ENCODE measurements around the gene GFPT1. TPM values are rescaled to one million over a fixed set of nuclear protein-coding genes. Genes with fewer than 3 reads are reported as not detected.

Gene GFPT1
- total RNA-seq, 8 experiments from 2014 or later: 13.5 to 61.0 (median 39.6) TPM

GRCh38 chr2:69307579-69308064 lies 79.4 kb downstream of the GFPT1 start:
- peak in 3 of 8 experiments; percentile 9 to 16 (median 11) for ATAC-seq (replicated peaks in 6 of 8)
- Histone ChIP-seq H3K4me1 (replicated peaks in 1 of 2) (peaks cover 0 to 7% of the 10 kb centered on the region in 2 donors), H3K4me3 (peak overlapping the region in 3 of 5 donors; percentile 27 to 39 (median 30)), H3K27ac (no peak overlapping the region)
- in situ Hi-C loops (cut with MboI; ENCODE audit: low pct_unique_long_range_greater_than_20kb in 2 of 9, low sequenced_read_pairs in 9 of 9, unreplicated experiment in 9 of 9): loop anchor here in 8 of 9 experiments (10.0 to 25.0 kb wide), 4 partner anchors 270 to 370 kb away; partner anchors contain the start of gene ANTXR1 (in 6 of the 8)
- WGBS, 10 experiments: 31 to 63% (median 47%) methylated on average over 3 to 8 of the region's 17 CpGs; no CpG with 5 or more reads in 6 of the 10 experiments

GRCh38 chr2:69306822-69307578 lies 80.0 kb downstream of the GFPT1 start:
- ATAC-seq (replicated peaks in 6 of 8): peak; percentile 74 to 93 (median 85)
- in situ Hi-C loops (cut with MboI; ENCODE audit: low pct_unique_long_range_greater_than_20kb in 2 of 9, low sequenced_read_pairs in 9 of 9, unreplicated experiment in 9 of 9): loop anchor here in 8 of 9 experiments (10.0 to 25.0 kb wide), 4 partner anchors 270 to 370 kb away; partner anchors contain the start of gene ANTXR1 (in 6 of the 8)
- 0% methylated on average over 1 to 5 of the region's 61 CpGs; no CpG with 5 or more reads in 8 of the 10 experiments for WGBS, 10 experiments
- H3K27ac ChIP-seq: no peak overlapping the region
- H3K4me3 ChIP-seq: peak overlapping the region; percentile 25 to 39 (median 27)
- H3K4me1 ChIP-seq (replicated peaks in 1 of 2): peaks cover 0 to 7% of the 10 kb centered on the region in 2 donors

GRCh38 chr2:69306393-69306821 lies 80.6 kb downstream of the GFPT1 start:
- Histone ChIP-seq H3K27ac (no peak overlapping the region), H3K4me3 (peak overlapping the region; percentile 25 to 39 (median 27)), H3K4me1 (replicated peaks in 1 of 2) (peaks cover 0 to 7% of the 10 kb centered on the region in 2 donors)
- 0 to 24% (median 8%) methylated on average over 2 to 12 of the region's 31 CpGs; no CpG with 5 or more reads in 4 of the 10 experiments for WGBS, 10 experiments
- peak in 6 of 8 experiments; percentile 1 to 14 (median 10) for ATAC-seq (replicated peaks in 6 of 8)
- in situ Hi-C loops (cut with MboI; ENCODE audit: low pct_unique_long_range_greater_than_20kb in 2 of 9, low sequenced_read_pairs in 9 of 9, unreplicated experiment in 9 of 9): loop anchor here in 8 of 9 experiments (10.0 to 25.0 kb wide), 4 partner anchors 269 to 369 kb away; partner anchors contain the start of gene ANTXR1 (in 6 of the 8)

GRCh38 chr2:69305712-69306392 lies 81.2 kb downstream of the GFPT1 start:
- ATAC-seq (replicated peaks in 6 of 8): no peak
- peaks cover 0 to 7% of the 10 kb centered on the region in 2 donors for H3K4me1 ChIP-seq (replicated peaks in 1 of 2)
- 0 to 88% (median 62%) methylated on average over 1 to 11 of the region's 17 CpGs; no CpG with 5 or more reads in 3 of the 10 experiments for WGBS, 10 experiments
- H3K4me3 ChIP-seq: peak overlapping the region in 3 of 5 donors; percentile 25 to 39 (median 27)
- H3K27ac ChIP-seq: no peak overlapping the region
- in situ Hi-C loops (cut with MboI; ENCODE audit: low pct_unique_long_range_greater_than_20kb in 2 of 9, low sequenced_read_pairs in 9 of 9, unreplicated experiment in 9 of 9): loop anchor here in 8 of 9 experiments (10.0 to 25.0 kb wide), 4 partner anchors 269 to 369 kb away; partner anchors contain the start of gene ANTXR1 (in 6 of the 8)

GRCh38 chr2:69305166-69305565 lies 81.9 kb downstream of the GFPT1 start:
- Histone ChIP-seq H3K27ac (no peak overlapping the region), H3K4me3 (no peak overlapping the region), H3K4me1 (replicated peaks in 1 of 2) (peaks cover 0 to 6% of the 10 kb centered on the region in 2 donors)
- in situ Hi-C loops (cut with MboI; ENCODE audit: low pct_unique_long_range_greater_than_20kb in 2 of 9, low sequenced_read_pairs in 9 of 9, unreplicated experiment in 9 of 9): loop anchor here in 8 of 9 experiments (10.0 to 25.0 kb wide), 4 partner anchors 268 to 368 kb away; partner anchors contain the start of gene ANTXR1 (in 6 of the 8)
- WGBS, 10 experiments: 80% methylated on average over 1 of the region's 7 CpGs; no CpG with 5 or more reads in 9 of the 10 experiments
- no peak for ATAC-seq (replicated peaks in 6 of 8)

- 60 to 100% (median 100%) methylated on average over 1 to 2 of the region's 13 CpGs; no CpG with 5 or more reads in 6 of the 10 experiments for WGBS, 10 experiments
- in situ Hi-C loops (cut with MboI; ENCODE audit: low pct_unique_long_range_greater_than_20kb in 2 of 9, low sequenced_read_pairs in 9 of 9, unreplicated experiment in 9 of 9): loop anchor here in 8 of 9 experiments (10.0 to 25.0 kb wide), 4 partner anchors 267 to 367 kb away; partner anchors contain the start of gene ANTXR1 (in 6 of the 8)
- H3K4me3 ChIP-seq: no peak overlapping the region
- no peak overlapping the region for H3K27ac ChIP-seq
- no peak for ATAC-seq (replicated peaks in 6 of 8)
- peaks cover 0 to under 1% of the 10 kb centered on the region in 2 donors for H3K4me1 ChIP-seq (replicated peaks in 1 of 2)
Observed at GRCh38 chr2:69304656-69305055, 82.4 kb downstream of the GFPT1 start.

GRCh38 chr2:69300650-69301049 lies 86.4 kb downstream of the GFPT1 start:
- in situ Hi-C loops (cut with MboI; ENCODE audit: low pct_unique_long_range_greater_than_20kb in 2 of 9, low sequenced_read_pairs in 9 of 9, unreplicated experiment in 9 of 9): loop anchor here in 8 of 9 experiments (10.0 to 25.0 kb wide), 4 partner anchors 263 to 363 kb away; partner anchors contain the start of gene ANTXR1 (in 6 of the 8)
- ATAC-seq (replicated peaks in 6 of 8): no peak

GRCh38 chr2:69299772-69300516 lies 87.1 kb downstream of the GFPT1 start:
- in situ Hi-C loops (cut with MboI; ENCODE audit: low pct_unique_long_range_greater_than_20kb in 2 of 9, low sequenced_read_pairs in 9 of 9, unreplicated experiment in 9 of 9): loop anchor here in 8 of 9 experiments (10.0 to 25.0 kb wide), 4 partner anchors 263 to 363 kb away; partner anchors contain the start of gene ANTXR1 (in 7 of the 8)
- ATAC-seq (replicated peaks in 6 of 8): no peak
- Histone ChIP-seq H3K4me3 (no peak overlapping the region), H3K4me1 (replicated peaks in 1 of 2) (no peaks in the 10 kb centered on the region), H3K27ac (no peak overlapping the region)
- 0 to 100% (median 60%) methylated on average over 1 to 4 of the region's 4 CpGs; no CpG with 5 or more reads in 3 of the 10 experiments for WGBS, 10 experiments

More at GRCh38 chr2:69300650-69301049, 86.4 kb downstream of the GFPT1 start:
- 40 to 100% (median 79%) methylated on average over 1 to 3 of the region's 3 CpGs; no CpG with 5 or more reads in 3 of the 10 experiments for WGBS, 10 experiments
- Histone ChIP-seq H3K4me3 (no peak overlapping the region), H3K27ac (no peak overlapping the region), H3K4me1 (replicated peaks in 1 of 2) (no peaks in the 10 kb centered on the region)

GRCh38 chr2:69298862-69299261 lies 88.2 kb downstream of the GFPT1 start:
- in situ Hi-C loops (cut with MboI; ENCODE audit: low pct_unique_long_range_greater_than_20kb in 2 of 9, low sequenced_read_pairs in 9 of 9, unreplicated experiment in 9 of 9): loop anchor here in 1 of 9 experiments (25.0 kb wide), 1 partner anchor 287 kb away; the partner anchor contains the start of gene ANTXR1
- peak in 1 of 8 experiments; percentile 48 for ATAC-seq (replicated peaks in 6 of 8)
- WGBS, 10 experiments: 0 to 94% (median 89%) methylated on average over 2 to 3 of the region's 4 CpGs; no CpG with 5 or more reads in 5 of the 10 experiments
- Histone ChIP-seq H3K27ac (no peak overlapping the region), H3K4me1 (replicated peaks in 1 of 2) (no peaks in the 10 kb centered on the region), H3K4me3 (no peak overlapping the region)

- Histone ChIP-seq H3K4me1 (replicated peaks in 1 of 2) (no peaks in the 10 kb centered on the region), H3K27ac (no peak overlapping the region), H3K4me3 (no peak overlapping the region)
- in situ Hi-C loops (cut with MboI; ENCODE audit: low pct_unique_long_range_greater_than_20kb in 2 of 9, low sequenced_read_pairs in 9 of 9, unreplicated experiment in 9 of 9): loop anchor here in 1 of 9 experiments (25.0 kb wide), 1 partner anchor 286 kb away; the partner anchor contains the start of gene ANTXR1
- peak in 2 of 8 experiments; percentile 28 to 35 for ATAC-seq (replicated peaks in 6 of 8)
- 0 to 100% (median 63%) methylated on average over 1 to 6 of the region's 7 CpGs; no CpG with 5 or more reads in 3 of the 10 experiments for WGBS, 10 experiments
Observed at GRCh38 chr2:69298261-69298660, 88.8 kb downstream of the GFPT1 start.

GRCh38 chr2:69297216-69297615 lies 89.8 kb downstream of the GFPT1 start:
- no peak overlapping the region for H3K4me3 ChIP-seq
- no peaks in the 10 kb centered on the region for H3K4me1 ChIP-seq (replicated peaks in 1 of 2)
- 50 to 89% (median 73%) methylated on average over 1 to 5 of the region's 12 CpGs; no CpG with 5 or more reads in 6 of the 10 experiments for WGBS, 10 experiments
- no peak overlapping the region for H3K27ac ChIP-seq
- in situ Hi-C loops (cut with MboI; ENCODE audit: low pct_unique_long_range_greater_than_20kb in 2 of 9, low sequenced_read_pairs in 9 of 9, unreplicated experiment in 9 of 9): loop anchor here in 1 of 9 experiments (25.0 kb wide), 1 partner anchor 285 kb away; the partner anchor contains the start of gene ANTXR1
- peak in 2 of 8 experiments; percentile 67 to 79 for ATAC-seq (replicated peaks in 6 of 8)
